Medulla oblongata (tissue), 1 donor: ENCODE results near the gene PLA2G4D.

ENCODE experiments used
- DNase-seq: peaks from one replicate; pipeline ENCODE4 v3.0.0-alpha.2; 2015; ENCODE audit errors: extremely low spot score

PLA2G4D gene

DNA sequence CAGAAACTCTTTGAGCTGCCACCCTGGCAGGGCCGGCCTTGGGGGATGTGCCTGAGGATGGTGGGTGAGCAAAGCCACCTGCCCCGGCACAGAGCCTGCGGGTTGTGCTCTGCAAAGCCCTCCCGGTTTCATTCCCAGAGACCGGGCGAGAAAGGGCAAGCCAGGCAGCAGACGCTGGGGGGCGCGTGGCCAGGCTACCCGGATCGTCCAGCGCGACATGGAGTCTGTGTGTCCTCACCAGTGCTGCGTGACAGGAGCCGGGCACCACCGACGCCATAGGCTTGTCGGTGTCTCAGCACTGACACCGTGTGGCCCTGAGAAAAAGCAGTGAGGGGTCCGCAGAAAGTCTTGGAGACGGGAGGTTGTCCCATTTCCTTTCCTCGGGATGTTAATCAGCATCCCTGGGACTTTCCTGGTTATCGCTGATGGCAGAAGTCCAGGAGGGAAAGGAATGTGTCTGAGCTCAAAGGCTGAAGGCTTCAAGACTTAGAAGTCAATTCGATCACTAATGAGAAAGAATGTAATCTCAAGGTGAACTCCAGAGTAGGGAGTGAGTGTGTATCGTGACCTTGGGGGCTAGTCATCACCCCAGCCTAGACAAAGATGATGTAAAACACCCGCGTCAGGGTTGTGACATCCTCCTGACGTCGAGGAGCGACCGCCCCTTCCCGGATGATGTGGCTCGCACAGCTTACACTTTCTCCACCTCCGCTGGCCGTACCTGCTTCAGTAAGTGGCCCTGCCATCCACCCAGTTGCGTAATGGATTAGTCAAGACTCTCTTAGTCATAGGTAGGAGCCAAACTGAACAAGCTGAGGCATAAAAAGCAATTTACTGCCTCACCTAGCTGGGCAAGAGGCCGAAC lies 37.2 kb downstream of the PLA2G4D start:
- DNase-seq, result peak; percentile 77

DNA sequence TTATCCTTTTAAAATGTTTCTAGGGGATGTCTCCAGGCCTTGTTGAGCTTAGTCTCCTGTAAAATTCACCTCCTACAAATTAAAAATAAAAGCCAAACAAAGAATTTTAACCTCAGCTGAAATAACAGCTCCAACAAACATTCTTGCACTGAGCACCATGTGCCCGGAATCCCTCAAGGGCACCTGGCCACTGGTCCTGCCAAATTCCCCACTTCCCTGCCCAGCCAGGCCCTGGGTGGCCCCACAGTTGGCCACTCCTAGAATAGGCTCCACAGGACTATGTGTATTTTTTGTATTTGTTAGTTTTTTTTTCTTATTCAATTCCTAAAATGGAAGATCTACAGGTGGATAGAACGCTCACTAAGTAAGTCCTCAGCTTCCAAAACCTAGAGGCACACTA lies 40.4 kb downstream of the PLA2G4D start:
- no peak for DNase-seq

DNA sequence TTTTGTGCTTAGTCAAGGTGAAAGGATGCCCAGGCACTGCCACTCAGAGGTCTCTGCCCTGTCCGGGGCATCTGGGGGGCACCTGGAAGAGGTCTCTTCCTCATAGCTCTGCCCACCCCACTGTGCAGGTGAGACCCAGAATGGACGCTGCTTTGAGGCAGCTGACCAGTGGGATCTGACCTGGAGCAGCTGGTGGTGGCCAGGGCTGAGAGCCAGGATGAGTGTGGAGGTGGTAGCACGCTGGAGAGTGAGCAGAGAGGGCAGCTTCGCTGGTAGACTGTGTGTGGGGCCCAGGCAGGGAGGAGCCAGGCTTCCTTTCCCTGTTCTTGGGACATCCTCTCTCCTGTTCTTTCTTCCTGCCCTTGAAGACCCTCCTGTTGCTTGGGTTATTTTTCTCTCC lies 41.4 kb downstream of the PLA2G4D start:
- DNase-seq, result no peak

DNA sequence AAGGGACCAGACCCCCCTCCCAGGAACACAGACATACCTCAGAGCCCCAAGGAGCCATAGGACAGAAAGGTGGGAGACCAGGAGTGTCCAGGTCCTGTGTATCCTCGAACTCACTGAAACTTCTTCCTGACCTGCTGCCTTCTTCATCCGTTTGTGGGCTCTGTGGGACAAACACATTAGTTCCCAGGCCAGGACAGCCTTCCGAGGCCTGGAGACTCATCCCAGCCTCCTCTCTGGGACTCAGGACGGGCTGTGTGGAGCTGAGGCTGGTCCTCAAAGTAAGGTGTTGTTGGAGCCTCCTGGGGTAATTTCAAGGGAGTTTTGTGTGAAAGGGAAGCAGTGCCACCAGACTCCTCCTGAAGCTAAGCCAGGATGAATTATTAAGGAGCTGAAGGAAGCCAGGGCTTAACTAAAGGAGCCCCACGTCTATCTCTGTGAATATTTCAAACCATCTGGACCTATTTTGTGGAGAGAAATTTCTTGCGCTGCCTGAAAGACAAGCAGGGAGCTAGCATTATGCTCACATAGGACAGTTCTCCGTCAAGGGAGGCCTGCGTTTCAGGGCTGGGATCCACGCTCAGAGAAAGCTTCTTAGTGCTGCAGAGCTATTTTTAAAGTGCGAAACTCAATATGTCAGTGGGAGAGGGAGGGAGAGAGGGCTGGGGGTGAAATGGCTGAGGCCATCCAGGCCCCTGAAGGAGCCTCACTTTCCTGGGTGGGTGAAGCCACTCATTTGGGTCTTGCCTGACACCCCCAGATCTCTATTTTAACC lies 43.7 kb downstream of the PLA2G4D start:
- DNase-seq, result no peak

DNA sequence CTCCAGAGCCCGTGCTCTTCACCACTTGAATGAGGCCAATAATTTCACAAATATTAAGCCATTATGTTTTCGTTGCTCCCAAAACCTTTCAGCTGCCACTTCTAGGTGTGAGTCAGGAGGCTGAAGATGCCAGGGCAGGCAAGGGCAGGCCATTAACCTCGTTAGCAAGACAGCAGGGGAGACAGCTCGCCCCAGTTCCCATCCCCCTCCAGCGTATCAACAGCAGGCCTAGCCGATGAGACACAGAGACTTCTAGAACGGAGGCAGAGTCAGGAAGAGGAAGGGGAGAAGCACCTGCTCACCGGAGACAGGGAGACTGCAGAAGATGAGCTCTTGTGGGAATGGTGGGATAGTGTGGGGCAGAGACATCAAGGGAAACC lies 45.6 kb downstream of the PLA2G4D start:
- no peak for DNase-seq

GRCh38 chr15:42048080-42048820 lies 46.1 kb downstream of the PLA2G4D start:
- no peak for DNase-seq

DNA sequence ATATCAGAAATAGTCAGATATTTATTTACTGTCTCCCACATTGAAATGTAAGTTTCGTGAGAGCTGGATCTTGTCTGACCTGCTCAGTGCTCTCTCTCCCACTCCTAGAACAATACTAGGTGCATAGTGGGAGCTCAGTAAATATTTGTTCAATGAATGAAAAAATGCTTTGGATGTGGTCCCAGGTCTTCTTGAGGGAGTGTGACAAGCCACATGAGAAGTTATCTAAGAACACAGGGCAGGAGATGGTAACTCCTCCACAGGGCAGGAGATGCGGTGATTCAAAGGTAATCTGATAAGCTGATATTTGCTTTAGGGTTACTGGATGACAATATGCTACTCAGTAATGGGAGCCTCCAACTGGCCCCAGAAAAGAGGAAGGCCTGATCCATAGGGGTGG lies 47.8 kb downstream of the PLA2G4D start:
- no peak for DNase-seq

DNA sequence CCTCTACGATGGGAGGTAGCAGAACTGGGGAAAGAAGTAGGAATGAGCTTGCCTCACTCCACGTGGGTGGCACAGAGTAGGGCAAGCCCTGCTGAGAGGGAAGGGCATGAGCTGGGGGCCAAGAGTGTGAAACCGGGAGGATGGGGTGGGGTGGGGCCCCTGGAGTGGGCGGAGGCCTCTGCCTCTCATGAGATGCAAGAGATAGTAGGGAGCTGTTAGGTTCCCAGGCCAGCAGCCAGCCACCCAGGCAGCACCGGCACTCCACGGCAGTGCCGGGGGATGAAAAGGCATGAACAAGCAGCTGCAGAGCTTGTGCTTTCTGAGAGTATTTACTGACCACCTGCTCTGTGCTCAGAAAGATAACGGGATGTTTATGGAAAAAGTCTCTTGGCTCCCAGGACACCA lies 49.1 kb downstream of the PLA2G4D start:
- DNase-seq, result no peak

DNA sequence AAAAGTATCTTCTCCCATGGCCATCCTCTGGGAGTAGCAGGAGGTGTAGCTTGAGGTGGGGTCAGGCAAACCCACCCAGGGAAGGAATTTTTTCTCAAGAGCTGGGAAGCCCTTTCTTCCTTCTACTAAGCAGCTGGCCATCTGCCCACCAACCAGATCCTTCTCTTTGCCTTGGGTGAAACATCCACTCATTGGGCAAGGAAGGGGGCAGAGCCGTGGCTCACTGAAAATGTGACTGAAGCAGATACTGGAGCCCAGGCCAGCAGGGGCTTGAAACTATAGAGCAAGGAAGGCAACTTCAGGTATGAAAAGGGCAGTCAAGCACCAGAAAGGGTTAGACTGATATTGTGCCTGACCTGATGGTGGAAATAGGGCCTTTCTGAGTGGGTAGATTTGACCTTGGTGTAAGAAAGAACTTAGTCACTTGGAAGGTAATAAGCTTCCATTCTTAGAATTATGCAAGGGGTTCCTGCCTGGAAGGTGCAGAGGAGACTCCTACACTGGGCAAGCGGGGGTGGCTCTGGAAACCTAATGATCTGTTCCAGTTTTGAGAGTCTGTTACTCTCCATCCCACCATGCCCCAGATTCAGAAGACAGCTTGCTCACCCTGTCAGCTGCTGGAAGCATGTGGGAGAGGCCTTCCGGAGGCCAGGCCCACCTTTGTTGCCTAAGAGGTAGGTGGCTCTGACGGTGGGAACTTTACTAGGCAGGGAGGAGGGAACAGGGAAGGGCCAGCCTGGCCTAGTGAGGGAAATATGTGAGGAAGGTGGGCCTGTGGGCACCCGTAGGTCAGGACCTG lies 51.6 kb downstream of the PLA2G4D start:
- DNase-seq, result no peak

- DNase-seq, result no peak
Observed at GRCh38 chr15:42038401-42038800, 56.0 kb downstream of the PLA2G4D start.

DNA sequence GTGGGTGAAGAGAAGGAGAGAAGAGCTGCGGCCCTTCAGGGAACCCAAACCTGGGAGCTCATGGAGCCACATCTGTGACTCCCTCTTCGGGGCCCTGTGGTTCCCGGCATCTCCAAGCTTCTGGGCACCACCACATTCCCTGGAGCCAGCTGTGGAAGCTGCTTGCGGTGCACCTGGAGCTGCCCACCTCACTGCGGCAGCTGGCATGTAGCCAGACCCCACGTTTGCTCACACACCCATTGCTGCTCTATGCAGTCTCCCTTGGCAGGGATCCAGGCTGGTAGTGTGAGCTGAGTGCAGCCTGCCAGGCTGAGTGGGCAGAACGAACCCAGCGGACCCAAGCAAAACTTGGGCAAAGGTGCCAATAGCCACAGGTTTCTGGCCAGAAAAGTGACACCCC lies 56.7 kb downstream of the PLA2G4D start:
- DNase-seq, result no peak

- DNase-seq, result no peak
Observed at GRCh38 chr15:42036966-42037365, 57.4 kb downstream of the PLA2G4D start.

DNA sequence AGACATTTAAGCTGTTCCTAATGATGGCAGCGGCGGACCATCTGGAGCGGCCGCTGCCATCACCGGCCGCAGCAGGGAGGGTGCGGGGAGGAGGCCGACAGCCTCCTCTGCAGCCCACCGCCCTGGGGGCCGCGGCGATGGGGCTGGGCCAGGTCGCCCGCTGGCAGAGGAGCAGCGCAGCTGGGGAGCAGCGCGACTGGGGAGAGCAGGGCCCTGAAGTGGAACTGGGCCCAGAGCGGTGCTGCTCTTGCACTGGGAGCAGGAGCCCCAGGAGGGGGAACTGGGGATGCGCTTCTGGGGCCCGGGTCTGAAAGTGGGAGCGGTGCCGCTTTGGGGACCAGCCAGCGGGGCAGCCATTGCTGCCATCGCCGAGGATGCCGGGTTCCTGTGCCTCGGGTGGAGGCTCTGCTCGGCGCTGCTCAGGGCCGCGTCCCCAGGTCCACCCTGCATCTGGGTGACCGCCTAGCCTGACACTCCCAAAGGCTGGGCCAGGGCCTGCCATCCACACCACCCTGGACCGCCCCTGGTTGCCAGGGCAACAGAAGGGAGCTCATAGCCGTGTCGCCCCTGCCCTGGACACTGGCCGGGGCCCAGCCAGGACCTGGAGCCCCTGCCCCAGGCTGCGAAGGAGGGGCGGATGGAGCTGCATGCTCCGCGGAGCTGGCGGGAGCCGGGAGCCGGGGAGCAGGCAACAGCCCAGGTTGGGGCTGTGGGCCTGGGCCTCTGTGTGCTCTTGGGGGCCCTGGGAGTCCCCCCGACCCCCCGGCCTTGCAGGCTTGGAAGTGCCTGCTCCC lies 58.1 kb downstream of the PLA2G4D start:
- DNase-seq, result no peak

DNA sequence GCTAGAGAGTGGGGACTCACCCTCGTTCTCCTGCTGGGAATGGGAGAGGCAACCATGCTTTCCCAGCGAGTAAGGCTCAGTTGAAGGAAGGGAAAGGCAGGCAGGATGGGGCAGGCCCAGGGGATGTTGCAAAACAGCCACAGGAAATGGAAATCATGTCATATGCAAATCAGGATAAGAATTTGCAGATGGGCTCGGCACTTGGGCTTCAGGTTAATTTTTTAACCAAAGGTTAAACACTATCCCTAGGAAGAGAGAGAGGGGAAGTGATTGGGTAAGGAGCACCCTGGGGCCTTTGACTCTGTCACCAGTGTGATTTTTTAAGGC lies 59.0 kb downstream of the PLA2G4D start:
- no peak for DNase-seq

DNA sequence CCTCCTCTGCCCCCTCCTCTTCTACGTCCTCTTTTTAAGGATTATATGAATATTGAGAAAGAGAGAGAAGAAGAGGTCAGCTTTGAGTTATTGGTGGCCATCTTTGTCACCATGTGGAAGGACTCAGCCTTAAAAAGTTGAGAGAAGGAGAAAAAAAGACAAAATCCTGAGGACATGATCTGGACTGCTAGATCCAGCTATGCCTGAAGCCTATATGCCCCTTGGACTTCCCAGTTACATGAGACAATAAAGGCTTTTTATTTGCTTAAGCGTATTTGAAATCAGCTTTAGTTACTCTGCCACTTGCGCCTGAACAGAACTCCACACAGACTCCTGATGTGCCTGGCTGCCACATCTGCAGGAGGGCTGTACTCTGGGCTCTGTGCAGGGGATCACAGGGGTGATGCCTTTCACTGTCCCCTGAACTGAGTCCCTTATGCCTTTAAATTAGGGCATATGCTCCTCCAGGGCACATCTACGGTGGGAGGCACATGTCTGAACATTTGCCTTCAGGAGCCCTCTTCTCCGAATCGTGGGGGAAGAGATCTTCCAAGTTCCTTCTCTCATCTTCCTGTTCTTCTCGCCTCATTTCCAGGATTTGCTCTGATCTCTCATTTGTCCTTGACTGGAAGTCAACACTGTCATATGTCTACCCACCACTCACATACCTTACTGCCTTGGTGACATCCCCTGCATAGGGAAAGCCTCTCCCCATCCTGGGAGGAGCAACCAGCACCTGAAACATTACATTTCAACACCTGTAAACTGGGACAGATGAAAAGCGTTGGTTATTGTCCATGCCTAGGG lies 59.5 kb downstream of the PLA2G4D start:
- no peak for DNase-seq

- no peak for DNase-seq
Observed at GRCh38 chr15:42033214-42033873, 61.0 kb downstream of the PLA2G4D start.

DNA sequence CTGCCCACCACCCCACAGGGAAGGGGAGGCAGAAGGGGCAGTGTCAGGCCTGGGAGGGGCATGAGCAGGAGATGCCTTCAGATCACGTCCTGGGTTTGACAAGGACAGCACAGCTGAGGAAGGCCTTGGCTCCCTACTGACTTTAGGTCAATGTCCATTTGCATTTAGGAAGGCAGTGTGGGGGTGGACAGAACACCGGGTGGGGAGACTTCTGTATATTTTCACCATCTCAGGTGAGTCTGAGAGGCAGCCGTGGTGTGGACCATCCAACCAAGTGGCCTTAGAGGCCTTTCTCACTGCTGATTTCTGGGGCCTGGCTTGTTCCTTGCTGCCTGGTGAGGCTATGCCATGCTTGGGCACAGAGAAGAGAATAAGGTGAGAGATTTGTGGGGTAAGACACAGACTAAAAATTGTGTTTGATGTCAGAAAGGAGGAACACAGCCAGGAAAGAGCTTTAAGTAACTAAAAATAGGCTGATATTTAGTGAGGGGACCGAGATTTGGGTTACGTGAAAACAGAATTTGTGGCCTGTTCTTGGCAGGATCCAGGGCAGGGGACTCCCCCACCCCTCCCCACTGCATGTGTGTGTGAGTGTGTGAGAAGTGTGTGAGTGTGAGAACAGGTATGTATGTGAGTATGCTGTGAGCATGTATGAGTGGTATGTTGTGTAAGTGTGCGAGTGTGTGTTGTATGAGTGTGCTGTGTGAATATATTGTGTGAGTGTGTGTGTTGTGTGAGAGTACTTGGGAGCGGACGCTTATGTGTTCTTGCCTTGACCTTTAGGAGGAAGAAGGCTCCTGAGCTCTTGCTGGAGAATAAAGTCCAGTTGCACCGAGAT lies 61.8 kb downstream of the PLA2G4D start:
- DNase-seq, result no peak

DNA sequence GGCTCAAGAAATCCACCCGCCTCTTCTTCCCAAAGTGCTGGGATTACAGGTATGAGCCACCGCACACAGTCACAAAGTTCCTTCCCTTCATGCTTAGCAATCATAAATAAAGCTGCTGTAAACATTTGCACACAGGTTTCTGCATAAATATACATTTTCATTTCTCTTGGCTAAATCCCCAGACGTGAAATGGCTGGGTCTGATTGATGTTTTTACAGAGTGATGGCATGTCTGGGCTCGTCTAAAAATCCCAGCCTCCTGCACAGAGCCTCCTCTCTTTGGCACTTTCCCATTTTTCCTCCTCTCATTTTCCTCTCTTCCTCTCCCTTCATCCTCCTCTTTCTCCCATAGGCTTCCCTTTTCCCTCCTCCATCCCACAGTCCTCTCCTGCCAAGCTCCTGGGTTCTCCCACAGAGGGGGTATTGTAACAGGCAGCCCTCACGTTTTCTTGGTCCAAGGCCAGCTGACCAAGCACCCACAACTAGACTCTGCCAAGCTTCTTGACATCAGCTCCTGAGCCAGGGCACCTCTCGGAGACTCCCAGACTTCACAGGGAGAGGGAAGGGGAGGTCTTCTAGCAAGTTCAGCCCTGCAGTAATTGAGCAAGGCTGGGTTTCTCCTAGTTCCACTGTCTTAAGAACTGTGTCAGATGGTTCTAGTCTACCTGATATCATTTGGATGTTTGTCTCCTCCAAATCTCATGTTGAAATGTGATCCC lies 63.0 kb downstream of the PLA2G4D start:
- no peak for DNase-seq
